NCI-H1092 (cell line): ENCODE results near the gene PCBD1.

Source experiments
- DNase-seq: peaks from one replicate; lab custom pipeline; 2025; lab: John Stamatoyannopoulos, UW

The PCBD1 gene

GRCh38 chr10:70917635-70918034 is 29.3 kb upstream of the PCBD1 start:
- no peak for DNase-seq

- DNase-seq: no peak
Measured at GRCh38 chr10:70917226-70917625, 28.9 kb upstream of the PCBD1 start.

- no peak for DNase-seq
Measured at GRCh38 chr10:70916241-70916640, 27.9 kb upstream of the PCBD1 start.

GRCh38 chr10:70915806-70916205 is 27.4 kb upstream of the PCBD1 start:
- no peak for DNase-seq

- no peak for DNase-seq
Measured at GRCh38 chr10:70915206-70915605, 26.8 kb upstream of the PCBD1 start.

GRCh38 chr10:70914316-70914864 is 26.0 kb upstream of the PCBD1 start:
- DNase-seq: no peak

DNA sequence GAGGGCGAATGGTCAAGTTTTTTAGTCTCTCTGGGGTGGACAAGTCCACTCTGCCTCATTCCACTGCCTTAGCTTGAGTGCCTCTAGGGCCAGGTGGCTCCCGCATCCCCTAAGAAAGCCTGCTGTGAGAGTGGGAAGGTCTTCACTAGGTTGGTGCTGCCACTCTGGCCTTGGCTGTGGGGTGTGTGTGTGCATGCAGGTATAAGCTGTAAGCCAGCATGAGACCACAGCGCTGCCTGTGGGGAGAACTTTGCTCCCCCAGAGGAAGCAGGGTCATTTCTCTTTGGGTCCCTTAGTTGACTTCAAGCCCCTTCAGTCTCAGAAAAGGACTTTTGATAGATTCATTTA is 25.5 kb upstream of the PCBD1 start:
- no peak for DNase-seq

DNA sequence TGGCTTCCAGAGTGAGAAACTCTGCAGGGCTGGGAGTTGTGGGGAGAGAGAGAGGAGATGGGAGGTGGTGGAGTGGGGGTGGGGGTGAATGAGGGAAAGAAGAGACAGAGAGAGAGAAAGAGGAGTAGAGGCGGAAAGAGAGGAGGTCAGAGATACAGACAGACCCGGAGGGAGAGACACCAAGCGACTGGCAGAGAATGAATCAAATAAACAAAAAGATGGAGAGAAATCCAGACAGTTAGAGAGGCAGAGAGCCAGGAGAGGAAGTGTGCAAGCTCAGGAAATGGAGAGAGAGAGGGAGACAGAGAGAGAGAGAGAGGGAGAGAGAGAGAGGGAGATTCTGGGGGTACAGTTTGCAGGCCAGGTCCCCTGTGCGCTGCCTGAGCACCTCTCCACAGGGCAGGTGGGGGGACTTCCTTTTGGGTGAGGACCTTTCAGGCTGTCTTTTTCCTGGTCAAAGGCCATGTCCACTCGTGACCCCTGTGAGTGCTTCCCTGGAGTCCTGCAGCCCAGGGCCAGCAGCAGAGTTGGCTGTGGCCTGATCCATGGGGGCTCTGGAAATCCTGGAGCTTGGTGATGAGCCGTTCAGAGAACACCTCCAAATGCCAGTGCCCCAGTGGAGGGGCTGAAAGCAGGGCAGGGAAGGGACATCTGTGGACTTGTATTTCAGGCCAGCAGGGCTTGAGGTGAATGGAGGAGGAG is 25.0 kb upstream of the PCBD1 start:
- no peak for DNase-seq

GRCh38 chr10:70912556-70912955 is 24.2 kb upstream of the PCBD1 start:
- DNase-seq: no peak

GRCh38 chr10:70911386-70911785 is 23.0 kb upstream of the PCBD1 start:
- DNase-seq: no peak

- no peak for DNase-seq
Measured at GRCh38 chr10:70910486-70911341, 22.3 kb upstream of the PCBD1 start.

DNA sequence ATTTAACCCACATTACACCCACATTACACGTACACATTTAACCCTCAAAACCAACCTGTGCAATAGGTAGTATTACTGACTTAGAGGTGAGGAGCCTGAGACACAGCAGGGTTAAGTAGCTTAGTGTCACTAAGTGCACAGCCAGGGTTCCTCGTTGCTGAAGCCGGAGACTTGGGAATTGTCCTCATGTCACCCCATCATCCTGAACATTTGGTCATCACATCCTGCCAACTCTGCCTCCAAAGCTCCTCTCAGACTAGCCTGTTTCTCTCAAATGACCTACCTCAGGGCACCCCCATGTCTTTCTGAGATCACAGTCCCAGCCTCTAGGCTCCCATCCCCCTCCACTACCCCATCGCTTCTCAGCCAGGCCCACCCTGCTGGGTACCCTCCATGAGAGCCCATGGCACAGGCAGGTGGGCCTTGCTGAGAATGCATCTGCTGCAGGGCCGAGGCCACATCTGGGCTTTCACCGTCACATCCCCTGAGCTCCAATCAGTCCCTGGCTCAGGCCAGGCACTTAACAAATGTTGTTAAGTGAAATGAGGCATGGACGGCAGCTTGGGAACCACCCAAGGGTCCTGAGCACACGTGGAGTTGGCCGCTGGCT is 21.1 kb upstream of the PCBD1 start:
- DNase-seq: no peak

- no peak for DNase-seq
Measured at GRCh38 chr10:70908406-70909296, 20.3 kb upstream of the PCBD1 start.

GRCh38 chr10:70907637-70908405 is 19.5 kb upstream of the PCBD1 start:
- DNase-seq: no peak

DNA sequence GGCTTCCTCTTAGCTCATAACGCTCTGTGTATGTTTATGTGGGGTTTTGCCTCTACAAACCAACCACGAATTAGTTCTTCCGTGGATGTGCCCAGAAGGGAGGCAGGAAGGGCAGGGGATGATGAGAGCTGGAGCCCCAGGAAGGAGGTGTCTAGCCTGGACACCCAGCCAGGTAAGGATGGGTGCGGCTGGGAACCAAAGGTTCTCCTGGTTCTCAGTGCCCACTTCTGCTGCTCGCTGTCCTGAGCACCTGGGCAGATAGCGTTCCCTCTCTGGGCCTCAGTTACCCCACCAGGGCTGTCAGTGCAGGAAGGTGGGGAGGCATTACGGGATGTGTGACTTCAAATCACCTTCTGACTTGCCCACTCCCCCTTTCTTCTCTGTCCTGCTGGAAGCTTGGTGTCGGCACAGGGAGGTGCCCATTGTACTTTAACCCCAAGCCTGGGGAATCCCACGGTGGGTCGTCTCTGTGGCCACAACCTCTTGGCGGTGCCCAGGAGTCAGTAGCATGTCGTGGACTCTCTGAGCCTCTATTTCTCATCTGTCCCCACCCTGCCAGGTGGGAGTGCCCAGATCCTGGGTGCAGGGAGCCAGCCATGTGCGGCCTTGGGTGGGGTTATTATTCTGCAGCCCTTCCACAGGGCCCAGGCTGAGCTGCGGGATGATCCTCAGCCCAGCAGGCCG is 18.7 kb upstream of the PCBD1 start:
- DNase-seq: no peak

- no peak for DNase-seq
Measured at GRCh38 chr10:70906031-70906783, 17.8 kb upstream of the PCBD1 start.

DNA sequence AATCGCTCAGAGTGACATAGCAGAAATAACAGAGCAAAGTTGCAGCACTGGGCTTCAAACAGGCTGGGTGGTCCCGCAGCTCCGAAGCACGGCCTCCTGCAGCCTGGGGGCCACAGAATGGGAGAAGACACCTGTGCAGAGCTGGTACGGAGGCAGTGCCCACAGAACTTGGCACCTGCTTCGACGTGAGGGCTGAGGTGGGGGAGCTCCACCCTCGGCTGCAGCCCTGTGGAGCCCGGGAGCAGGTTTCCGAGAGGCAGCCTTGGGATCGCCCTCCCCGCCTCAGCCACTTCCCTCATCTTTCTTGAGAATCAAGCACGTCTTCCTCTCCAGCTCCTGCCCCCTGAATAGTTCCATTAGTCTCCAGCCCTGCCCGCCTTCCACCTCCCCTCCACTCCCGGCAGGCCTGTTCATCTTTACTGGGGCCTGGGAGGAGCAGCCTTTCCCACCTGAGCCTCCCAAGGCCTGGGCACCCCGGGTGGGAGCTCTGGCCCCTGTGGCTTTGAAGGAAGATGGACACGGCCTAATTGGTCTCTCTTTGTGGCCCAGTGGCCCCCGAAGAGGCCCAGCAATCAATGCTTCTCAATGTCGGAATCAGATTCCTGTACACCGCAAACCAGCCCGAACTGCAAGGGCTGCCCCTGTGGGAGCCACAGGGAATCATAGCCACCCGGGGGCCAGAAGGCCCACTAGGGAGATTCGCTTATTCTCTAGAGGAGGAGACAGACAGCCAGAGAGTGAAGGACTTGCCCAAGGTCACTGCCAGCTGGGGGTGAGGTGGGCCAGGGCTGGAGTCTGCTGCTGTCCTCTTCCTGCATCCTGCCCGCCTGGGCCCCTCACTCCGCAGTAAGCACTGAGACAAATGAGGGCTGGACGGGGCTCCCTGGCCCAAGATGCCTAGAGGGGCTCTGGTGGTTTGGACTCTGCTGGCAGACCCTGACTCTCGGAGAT is 17.0 kb upstream of the PCBD1 start:
- DNase-seq: no peak

- peak; percentile 10 for DNase-seq
Measured at GRCh38 chr10:70903262-70903921, 15.0 kb upstream of the PCBD1 start.
